Anterior cingulate cortex (tissue), 58 donors: ENCODE results near the gene RCVRN.
A peak's percentile ranks its signal among the peaks of the same experiment; 100 is the strongest.
"Not testable (repeated sequence)": the region's sequence is repeated elsewhere in the genome, so short reads cannot be mapped to it uniquely, and the experiment has no call there.

ENCODE experiments used
- DNase-seq, 58 donors: peaks; one replicate each; lab custom pipeline; 2025; lab: John Stamatoyannopoulos, UW

RCVRN gene

GRCh38 chr17:9924735-9925191, 19.7 kb upstream of the RCVRN start:
- DNase-seq, result peak in 5 of 58 donors; percentile 7 to 73 (median 25)

GRCh38 chr17:9922012-9922848, 17.2 kb upstream of the RCVRN start:
- no peak for DNase-seq

GRCh38 chr17:9921216-9921615, 16.1 kb upstream of the RCVRN start:
- DNase-seq, result not testable (repeated sequence)

DNA sequence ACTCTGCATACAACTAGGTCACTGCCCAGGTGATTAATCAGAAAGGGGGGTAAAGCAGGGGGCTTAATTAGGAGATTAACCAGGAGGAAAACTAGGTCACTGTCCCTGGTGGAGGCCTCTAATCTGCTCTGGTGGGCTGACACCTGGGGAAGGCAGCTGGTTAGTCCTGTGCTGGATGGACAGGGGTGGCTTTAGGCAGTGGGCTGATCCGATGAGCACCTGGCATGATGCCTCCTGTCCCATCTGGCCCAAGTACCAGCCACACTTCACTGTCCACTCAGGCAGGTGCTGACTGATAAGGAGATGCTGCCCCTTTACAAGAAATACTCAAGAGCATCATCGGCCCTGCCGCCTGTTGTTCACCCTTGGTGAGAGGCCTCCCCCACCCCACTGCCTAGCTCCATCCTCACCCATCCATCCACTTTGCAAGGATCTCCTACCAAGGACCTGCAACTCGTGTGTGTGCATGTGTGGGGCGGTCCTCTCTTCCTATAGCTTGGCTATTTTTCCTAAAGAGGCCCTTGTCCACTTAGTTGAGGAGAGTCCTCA, 13.8 kb upstream of the RCVRN start:
- no peak for DNase-seq

GRCh38 chr17:9918352-9918751, 13.3 kb upstream of the RCVRN start:
- DNase-seq, result no peak

DNA sequence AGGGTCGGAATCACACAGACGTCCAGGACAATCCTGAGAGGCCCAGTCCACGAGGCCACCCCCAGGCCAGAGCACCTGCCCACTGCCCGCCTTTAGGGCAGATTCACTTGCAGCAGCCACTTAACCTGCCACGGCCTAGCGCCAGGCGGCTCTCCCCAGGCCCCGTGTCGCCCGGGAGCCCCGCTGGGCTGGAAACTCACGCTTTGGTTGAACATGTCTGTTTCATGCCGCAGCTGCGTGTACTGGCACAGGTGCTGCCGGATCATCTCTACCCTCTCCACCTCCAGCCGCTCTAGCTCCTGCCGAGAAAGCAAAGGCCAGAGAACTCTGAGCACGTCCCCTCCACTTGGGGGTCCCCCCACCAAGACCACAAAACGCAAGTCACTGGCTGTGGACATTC, 12.7 kb upstream of the RCVRN start:
- DNase-seq, result no peak

GRCh38 chr17:9917131-9917530, 12.1 kb upstream of the RCVRN start:
- DNase-seq, result no peak

DNA sequence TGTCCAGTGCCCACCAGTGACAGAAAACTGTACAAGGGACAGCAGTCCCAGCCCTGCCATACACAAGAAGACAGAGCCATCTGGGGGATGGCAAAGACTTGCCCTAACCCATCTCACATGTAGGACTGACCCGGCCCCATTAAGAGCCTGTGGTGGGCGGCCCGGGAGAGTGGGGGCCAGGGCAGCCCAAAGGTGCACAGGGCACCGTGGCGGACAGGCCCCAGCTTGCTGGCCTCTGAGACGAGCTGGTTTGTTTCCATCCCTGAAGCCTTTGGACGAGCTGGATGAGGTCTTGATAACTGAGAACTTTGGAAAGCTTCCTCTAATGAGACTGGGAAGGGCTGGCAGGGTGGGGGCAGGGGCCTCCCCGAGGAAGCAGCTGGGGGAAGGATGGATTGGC, 11.0 kb upstream of the RCVRN start:
- no peak for DNase-seq

GRCh38 chr17:9913476-9913875, 8.4 kb upstream of the RCVRN start:
- DNase-seq, result no peak

GRCh38 chr17:9912121-9913099, 7.3 kb upstream of the RCVRN start:
- DNase-seq, result peak in 9 of 58 donors; percentile 18 to 61 (median 28)

GRCh38 chr17:9911089-9911488, 6.0 kb upstream of the RCVRN start:
- DNase-seq, result no peak

DNA sequence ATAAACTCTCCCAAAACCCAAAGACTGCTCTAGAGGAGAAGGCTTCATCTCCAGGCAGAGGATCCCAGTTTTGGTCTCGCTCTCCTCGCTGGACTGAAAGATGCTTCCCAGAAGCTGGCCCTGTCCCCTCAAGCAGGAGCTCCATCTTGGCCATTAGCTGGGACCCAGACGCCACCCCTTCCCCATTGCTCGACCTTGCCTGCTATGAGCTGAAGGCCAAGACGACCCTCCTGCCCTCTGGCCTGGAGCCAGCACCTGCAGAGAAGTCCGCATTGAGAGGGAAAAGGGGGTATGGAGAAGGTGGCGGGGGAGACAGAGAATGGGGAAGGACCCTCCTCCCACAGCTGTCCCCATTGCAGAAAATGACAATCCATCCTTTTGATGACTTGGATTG, 3.6 kb upstream of the RCVRN start:
- no peak for DNase-seq

DNA sequence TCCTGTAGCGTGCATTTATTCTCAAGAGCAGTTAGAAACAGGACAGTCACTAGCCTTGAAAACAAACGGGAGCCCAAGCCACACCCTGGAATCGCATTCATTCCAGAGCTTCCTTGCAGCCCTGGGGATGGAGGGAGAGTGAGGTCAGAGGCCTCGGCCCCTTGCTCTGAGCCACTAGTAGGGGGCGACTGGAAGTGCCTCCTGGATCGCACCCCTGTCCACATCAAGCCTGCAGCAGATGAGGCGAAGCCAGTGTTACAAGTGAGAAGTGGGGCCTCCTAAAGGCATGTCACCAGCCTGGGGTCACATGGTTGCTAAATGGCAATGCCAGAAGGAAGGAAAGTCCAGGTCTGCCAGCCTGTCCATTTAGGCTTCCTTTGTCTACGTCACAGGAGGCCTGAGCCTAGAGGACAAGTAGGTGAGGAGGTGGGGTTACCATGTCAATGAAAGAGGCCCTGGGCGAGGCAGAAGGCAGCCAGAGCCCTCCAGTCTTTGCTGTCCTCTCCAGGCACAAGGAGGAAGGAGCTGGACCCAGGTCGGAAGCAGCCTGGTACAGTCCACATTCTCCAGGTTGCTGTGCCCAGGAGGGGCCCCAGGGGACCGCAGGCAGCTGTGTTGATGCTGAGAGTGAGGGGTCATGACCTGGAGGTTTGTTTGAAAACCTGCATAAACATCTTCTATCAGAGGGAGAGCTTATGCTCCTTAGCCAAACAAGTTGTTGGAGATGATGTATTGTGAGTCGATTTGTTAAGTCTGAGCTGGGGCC, 3.0 kb upstream of the RCVRN start:
- no peak for DNase-seq

DNA sequence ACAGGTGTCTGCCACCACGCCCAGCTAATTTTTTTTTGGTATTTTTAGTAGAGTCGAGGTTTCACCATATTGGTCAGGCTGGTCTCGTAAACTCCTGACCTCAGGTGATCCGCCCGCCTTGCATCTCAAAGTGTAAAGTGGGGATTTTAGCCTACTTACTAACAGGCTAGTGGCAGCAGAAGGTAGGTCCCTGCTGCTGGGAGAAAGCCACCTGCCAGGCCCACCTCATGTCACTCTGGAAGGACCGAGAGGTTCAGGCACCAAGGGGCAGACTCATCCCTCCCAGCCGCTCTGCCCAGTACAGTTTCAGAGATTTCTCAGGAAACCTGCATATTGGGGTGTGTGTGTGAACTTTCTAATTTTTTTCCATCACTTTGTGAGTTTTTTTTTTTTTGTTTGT, 2.1 kb upstream of the RCVRN start:
- DNase-seq, result no peak

- no peak for DNase-seq
Measured at GRCh38 chr17:9906616-9907015, 1.5 kb upstream of the RCVRN start.

DNA sequence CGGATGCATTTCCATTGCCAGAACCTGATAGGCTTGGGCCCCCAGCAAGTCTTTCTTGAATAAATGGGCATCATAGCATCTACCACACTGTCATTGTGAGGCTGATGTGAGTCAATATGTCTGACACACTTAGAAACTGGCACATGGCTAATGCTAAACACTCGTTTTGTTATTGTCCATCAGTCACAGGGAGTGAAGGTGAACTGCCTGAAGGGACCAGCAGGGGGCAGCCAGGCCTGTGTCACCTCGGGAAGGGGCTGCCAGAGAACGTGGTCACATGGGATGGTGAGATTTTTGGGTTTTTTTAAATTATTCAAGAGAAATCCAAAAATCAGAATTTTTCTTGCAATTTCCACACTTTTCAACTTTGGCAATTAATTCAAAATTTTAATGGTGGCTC, 831 bp upstream of the RCVRN start:
- peak in 14 of 58 donors; percentile 7 to 59 (median 20) for DNase-seq

GRCh38 chr17:9904277-9905077, 594 bp downstream of the RCVRN start:
- DNase-seq, result no peak

GRCh38 chr17:9902120-9902519, 3.0 kb downstream of the RCVRN start:
- no peak for DNase-seq

DNA sequence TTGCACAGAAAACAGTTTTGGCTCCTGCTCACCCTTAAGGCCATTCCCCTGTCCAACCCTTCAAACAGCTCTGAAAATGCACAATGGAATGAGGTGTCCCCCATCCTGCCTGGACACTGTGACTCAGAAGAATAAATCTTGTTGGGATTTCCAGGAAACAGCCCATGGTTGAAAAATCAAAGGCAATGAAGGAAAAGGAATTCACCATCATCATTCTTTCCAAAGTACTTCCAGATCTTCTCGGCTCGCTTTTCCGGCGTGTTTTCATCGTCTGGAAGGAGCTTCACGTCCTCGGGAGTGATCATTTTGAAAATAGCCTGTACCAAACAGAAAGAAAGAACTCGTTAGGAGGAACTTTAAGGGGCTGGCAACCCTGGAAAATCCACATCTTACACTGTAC, 4.3 kb downstream of the RCVRN start:
- no peak for DNase-seq
